ENCODE data around the gene NAP1L1. TPM values are rescaled to one million over a fixed set of nuclear protein-coding genes. Genes with fewer than 3 reads are reported as not detected.

The NAP1L1 gene
- polyA plus RNA-seq, 6 donors from 2014 or later = 112 to 223 (median 196) TPM

GRCh38 chr12:76029982-76030340 is 54.5 kb downstream of the NAP1L1 start:
- Mint-ChIP-seq H3K36me3 (no peaks in the 10 kb centered on the region), H3K27ac (peak overlapping the region in 2 of 6 donors; percentile 82 to 86), H3K4me3 (peak overlapping the region; percentile 92 to 97 (median 94)), H3K4me1 (peaks cover 18 to 25% (median 23%) of the 10 kb centered on the region in 3 donors), H3K9me3 (no peaks in the 10 kb centered on the region), H3K27me3 (peaks cover 13 to 37% (median 30%) of the 10 kb centered on the region in 3 donors)
- DNase-seq (no peak), ATAC-seq (ENCODE audit: low read depth in 2 of 2) (no peak)

GRCh38 chr12:76028571-76029277 is 55.8 kb downstream of the NAP1L1 start:
- peak overlapping the region in 1 of 8 donors; percentile 92 for H3K4me3 Mint-ChIP-seq
- H3K27me3 Mint-ChIP-seq = peaks cover 13 to 45% (median 30%) of the 10 kb centered on the region in 3 donors
- H3K9me3 Mint-ChIP-seq = no peaks in the 10 kb centered on the region
- H3K4me1 Mint-ChIP-seq = peaks cover 18 to 25% (median 23%) of the 10 kb centered on the region in 3 donors
- ATAC-seq (ENCODE audit: low read depth in 2 of 2) (no peak), DNase-seq (no peak)
- no peaks in the 10 kb centered on the region for H3K36me3 Mint-ChIP-seq
- no peak overlapping the region for H3K27ac Mint-ChIP-seq

- no peak overlapping the region for H3K27ac Mint-ChIP-seq
- DNase-seq = no peak
- no peaks in the 10 kb centered on the region for H3K9me3 Mint-ChIP-seq
- H3K4me3 Mint-ChIP-seq = no peak overlapping the region
- peaks cover 23 to 52% (median 36%) of the 10 kb centered on the region in 3 donors for H3K27me3 Mint-ChIP-seq
- ATAC-seq (ENCODE audit: low read depth in 2 of 2) = no peak
- peaks cover 10 to 14% (median 14%) of the 10 kb centered on the region in 3 donors for H3K4me1 Mint-ChIP-seq
- H3K36me3 Mint-ChIP-seq = no peaks in the 10 kb centered on the region
Measured at GRCh38 chr12:76026643-76027063, 57.8 kb downstream of the NAP1L1 start.

- Mint-ChIP-seq H3K27ac (no peak overlapping the region), H3K4me3 (no peak overlapping the region), H3K36me3 (no peaks in the 10 kb centered on the region), H3K9me3 (no peaks in the 10 kb centered on the region), H3K4me1 (peaks cover 10 to 13% (median 12%) of the 10 kb centered on the region in 3 donors), H3K27me3 (peaks cover 23 to 51% (median 36%) of the 10 kb centered on the region in 3 donors)
- ATAC-seq (ENCODE audit: low read depth in 2 of 2) (no peak), DNase-seq (no peak)
Measured at GRCh38 chr12:76025601-76026575, 58.6 kb downstream of the NAP1L1 start.

- H3K4me1 Mint-ChIP-seq = peaks cover 5 to 8% (median 6%) of the 10 kb centered on the region in 3 donors
- H3K9me3 Mint-ChIP-seq = no peaks in the 10 kb centered on the region
- H3K27me3 Mint-ChIP-seq = peaks cover 27 to 48% (median 40%) of the 10 kb centered on the region in 3 donors
- no peak overlapping the region for H3K4me3 Mint-ChIP-seq
- ATAC-seq (ENCODE audit: low read depth in 2 of 2) (no peak), DNase-seq (no peak)
- H3K36me3 Mint-ChIP-seq = no peaks in the 10 kb centered on the region
- no peak overlapping the region for H3K27ac Mint-ChIP-seq
Measured at GRCh38 chr12:76024942-76025600, 59.4 kb downstream of the NAP1L1 start.

GRCh38 chr12:76024102-76024781 is 60.2 kb downstream of the NAP1L1 start:
- Mint-ChIP-seq H3K9me3 (no peaks in the 10 kb centered on the region), H3K27ac (no peak overlapping the region), H3K4me1 (peaks cover 0 to 4% (median 0%) of the 10 kb centered on the region in 3 donors), H3K36me3 (no peaks in the 10 kb centered on the region), H3K27me3 (peaks cover 31 to 48% (median 34%) of the 10 kb centered on the region in 3 donors), H3K4me3 (no peak overlapping the region)
- ATAC-seq (ENCODE audit: low read depth in 2 of 2) (no peak), DNase-seq (no peak)

GRCh38 chr12:76023069-76023690 is 61.3 kb downstream of the NAP1L1 start:
- no peak overlapping the region for H3K27ac Mint-ChIP-seq
- peaks cover 0 to 4% (median 0%) of the 10 kb centered on the region in 3 donors for H3K4me1 Mint-ChIP-seq

GRCh38 chr12:76022506-76022905 is 62.0 kb downstream of the NAP1L1 start:
- no peaks in the 10 kb centered on the region for H3K36me3 Mint-ChIP-seq
- no peaks in the 10 kb centered on the region for H3K9me3 Mint-ChIP-seq
- H3K27me3 Mint-ChIP-seq = peaks cover 30 to 50% (median 42%) of the 10 kb centered on the region in 3 donors
- no peak overlapping the region for H3K27ac Mint-ChIP-seq
- H3K4me3 Mint-ChIP-seq = no peak overlapping the region
- no peak for DNase-seq
- ATAC-seq (ENCODE audit: low read depth in 2 of 2) = no peak
- H3K4me1 Mint-ChIP-seq = peaks cover 0 to 4% (median 0%) of the 10 kb centered on the region in 3 donors

More at GRCh38 chr12:76023069-76023690, 61.3 kb downstream of the NAP1L1 start:
- no peak for ATAC-seq (ENCODE audit: low read depth in 2 of 2)
- Mint-ChIP-seq H3K27me3 (peaks cover 29 to 48% (median 40%) of the 10 kb centered on the region in 3 donors), H3K4me3 (no peak overlapping the region), H3K9me3 (no peaks in the 10 kb centered on the region), H3K36me3 (no peaks in the 10 kb centered on the region)
- no peak for DNase-seq

GRCh38 chr12:76020731-76021672 is 63.5 kb downstream of the NAP1L1 start:
- H3K36me3 Mint-ChIP-seq = no peaks in the 10 kb centered on the region
- no peak for DNase-seq
- H3K27ac Mint-ChIP-seq = peak overlapping the region in 1 of 6 donors; percentile 57
- no peak overlapping the region for H3K4me3 Mint-ChIP-seq
- H3K9me3 Mint-ChIP-seq = no peaks in the 10 kb centered on the region
- peaks cover 0 to 4% (median 0%) of the 10 kb centered on the region in 3 donors for H3K4me1 Mint-ChIP-seq
- ATAC-seq (ENCODE audit: low read depth in 2 of 2) = peak; percentile 43 to 49
- peaks cover 25 to 46% (median 32%) of the 10 kb centered on the region in 3 donors for H3K27me3 Mint-ChIP-seq

GRCh38 chr12:76020281-76020680 is 64.2 kb downstream of the NAP1L1 start:
- peaks cover 19 to 44% (median 35%) of the 10 kb centered on the region in 3 donors for H3K27me3 Mint-ChIP-seq
- no peak overlapping the region for H3K4me3 Mint-ChIP-seq
- H3K9me3 Mint-ChIP-seq = no peaks in the 10 kb centered on the region
- ATAC-seq (ENCODE audit: low read depth in 2 of 2) = no peak
- no peaks in the 10 kb centered on the region for H3K36me3 Mint-ChIP-seq
- H3K4me1 Mint-ChIP-seq = peaks cover 0 to 4% (median 0%) of the 10 kb centered on the region in 3 donors
- DNase-seq = no peak
- H3K27ac Mint-ChIP-seq = no peak overlapping the region

- Mint-ChIP-seq H3K9me3 (no peaks in the 10 kb centered on the region), H3K4me1 (peaks cover 0 to 4% (median 0%) of the 10 kb centered on the region in 3 donors), H3K36me3 (no peaks in the 10 kb centered on the region), H3K27ac (peak overlapping the region in 1 of 6 donors; percentile 8), H3K4me3 (no peak overlapping the region), H3K27me3 (peaks cover 23 to 40% (median 39%) of the 10 kb centered on the region in 3 donors)
- ATAC-seq (ENCODE audit: low read depth in 2 of 2) = no peak
- no peak for DNase-seq
Measured at GRCh38 chr12:76018672-76019071, 65.8 kb downstream of the NAP1L1 start.

Measured in naive B cell (primary cell).